H1 (cell line): ENCODE measurements around the gene DPYSL3. TPM values are rescaled to one million over a fixed set of nuclear protein-coding genes. Genes with fewer than 3 reads are reported as not detected.

Experiments used
- CTCF ChIA-PET: fragments of 300-600 bp; sonication (Branson Sonifier 250); formaldehyde crosslinking; loops from one replicate; lab custom pipeline; 2021; ENCODE audit not compliant: partially characterized antibody; lab: Charles Lee
- POLR2A ChIA-PET: fragments of 300-600 bp; sonication (Branson Sonifier 250); formaldehyde crosslinking; loops from one replicate; lab custom pipeline; 2021; ENCODE audit warnings: inconsistent platforms; ENCODE audit not compliant: partially characterized antibody; lab: Charles Lee
- DNase-seq, 2 experiments: peaks; one replicate each; pipeline versions ENCODE4 v3.0.0 to v3.0.0-alpha.2; 2010 to 2022; ENCODE audit warnings: low spot score in 2 of 2, low read depth in 1 of 2, mixed read lengths in 1 of 2
- FAIRE-seq: peaks from 2 replicates; lab custom pipeline; 2011; peaks lifted over from hg19 to GRCh38; lab: Jason Lieb, UNC
- H2AFZ ChIP-seq: 2 replicates; pipeline ENCODE4 v1.8.1; 2012; ENCODE audit warnings: low read length, inconsistent platforms
- H2AK5ac ChIP-seq: 2 replicates; pipeline ENCODE4 v1.6.1; 2013; ENCODE audit warnings: low read depth, low read length
- H2BK120ac ChIP-seq: replicated peaks from 2 replicates; pipeline ENCODE3; 2013; ENCODE audit warnings: low read depth, low read length, inconsistent platforms
- H2BK12ac ChIP-seq: 2 replicates; pipeline ENCODE4 v1.6.1; 2013; ENCODE audit warnings: low read depth, low read length
- H2BK15ac ChIP-seq: 2 replicates; pipeline ENCODE4 v1.6.1; 2013; ENCODE audit warnings: low read length
- H2BK20ac ChIP-seq: 2 replicates; pipeline ENCODE4 v1.6.1; 2013; ENCODE audit warnings: low read length
- H2BK5ac ChIP-seq: 2 replicates; pipeline ENCODE4 v1.6.1; 2013; ENCODE audit warnings: low read depth, low read length
- H3K14ac ChIP-seq: 2 replicates; pipeline ENCODE4 v1.6.1; 2013; ENCODE audit warnings: inconsistent platforms; ENCODE audit not compliant: insufficient read length
- H3K18ac ChIP-seq: 2 replicates; pipeline ENCODE4 v1.6.1; 2013; ENCODE audit warnings: low read length; ENCODE audit errors: extremely low read depth
- H3K23ac ChIP-seq: 2 replicates; pipeline ENCODE4 v1.6.1; 2013; ENCODE audit warnings: inconsistent platforms; ENCODE audit not compliant: insufficient read length
- H3K23me2 ChIP-seq: 2 replicates; pipeline ENCODE4 v1.6.1; 2013; ENCODE audit warnings: low read depth, low read length
- H3K27ac ChIP-seq: 2 replicates; pipeline ENCODE4 v1.6.1; 2011; ENCODE audit warnings: low read depth, low read length, inconsistent platforms
- H3K27me3 ChIP-seq, 4 experiments: replicated peaks in 1 of 4; 1 replicate in 1 of 4; 2 replicates in 3 of 4; pipeline versions ENCODE4 v1.6.1 to v1.8.1; 2011 to 2013; ENCODE audit warnings: low read length in 3 of 4, mild to moderate bottlenecking in 3 of 4, inconsistent platforms in 2 of 4, mixed read lengths in 2 of 4, moderate library complexity in 1 of 4; ENCODE audit not compliant: control insufficient read depth in 3 of 4, insufficient read depth in 3 of 4; ENCODE audit errors: extremely low read depth in 1 of 4
- H3K36me3 ChIP-seq, 4 experiments: 2 replicates each; pipeline versions ENCODE4 v1.6.1 to v1.8.1; 2011 to 2013; ENCODE audit warnings: mild to moderate bottlenecking in 4 of 4, low read length in 3 of 4, moderate library complexity in 2 of 4, control low read depth in 1 of 4, inconsistent platforms in 1 of 4; ENCODE audit not compliant: insufficient read depth in 4 of 4, control insufficient read depth in 2 of 4
- H3K4ac ChIP-seq: replicated peaks from 2 replicates; pipeline ENCODE3; 2013; ENCODE audit warnings: low read length, low read depth, mixed read lengths, inconsistent platforms; ENCODE audit not compliant: insufficient read length
- H3K4me1 ChIP-seq, 4 experiments: replicated peaks in 1 of 4; 1 replicate in 1 of 4; 2 replicates in 3 of 4; pipeline versions ENCODE4 v1.6.1 to v1.8.1; 2011 to 2013; ENCODE audit warnings: low read length in 3 of 4, inconsistent platforms in 2 of 4, mixed read lengths in 1 of 4; ENCODE audit not compliant: insufficient read depth in 4 of 4, control insufficient read depth in 3 of 4
- H3K4me2 ChIP-seq, 2 experiments: 2 replicates each; pipeline versions ENCODE4 v1.6.1 to v1.8.1; 2011 to 2013; ENCODE audit warnings: low read depth in 2 of 2, low read length in 2 of 2, control low read depth in 1 of 2, inconsistent platforms in 1 of 2, mild to moderate bottlenecking in 1 of 2; ENCODE audit not compliant: insufficient read depth in 1 of 2
- H3K4me3 ChIP-seq, 4 experiments: fragments of 200-600, 300-600 bp in 1 of 4; sonication (generic), shearing (Covaris generic), sonication (Bioruptor Twin) in 1 of 4; 2 replicates each; pipeline versions ENCODE4 v1.5.1 to v1.8.1; 2011 to 2016; ENCODE audit warnings: low read length in 4 of 4, low read depth in 3 of 4, control low read depth in 2 of 4, inconsistent platforms in 2 of 4, mild to moderate bottlenecking in 2 of 4, mixed read lengths in 1 of 4, moderate library complexity in 1 of 4; ENCODE audit not compliant: insufficient read depth in 2 of 4; ENCODE audit errors: extremely low read depth in 1 of 4
- H3K56ac ChIP-seq: replicated peaks from 2 replicates; pipeline ENCODE3; 2013; ENCODE audit warnings: low read depth, mild to moderate bottlenecking, mixed read lengths, low read length, inconsistent platforms; ENCODE audit not compliant: insufficient read length
- H3K79me1 ChIP-seq: 2 replicates; pipeline ENCODE4 v1.6.1; 2013; ENCODE audit warnings: low read depth, low read length, control low read depth
- H3K79me2 ChIP-seq, 2 experiments: 2 replicates each; pipeline versions ENCODE4 v1.6.1 to v1.8.1; 2012 to 2013; ENCODE audit warnings: low read length in 2 of 2, mild to moderate bottlenecking in 2 of 2, inconsistent platforms in 1 of 2; ENCODE audit not compliant: insufficient read depth in 2 of 2, control insufficient read depth in 1 of 2
- H3K9ac ChIP-seq, 4 experiments: replicated peaks in 1 of 4; 1 replicate in 1 of 4; 2 replicates in 3 of 4; pipeline versions ENCODE4 v1.6.1 to v1.8.1; 2011 to 2013; ENCODE audit warnings: low read depth in 3 of 4, low read length in 3 of 4, control low read depth in 2 of 4, mild to moderate bottlenecking in 2 of 4, moderate library complexity in 2 of 4, inconsistent platforms in 1 of 4; ENCODE audit errors: extremely low read depth in 1 of 4
- H3K9me3 ChIP-seq, 2 experiments: 2 replicates each; pipeline versions ENCODE4 v1.6.1 to v1.8.1; 2012 to 2013; ENCODE audit warnings: mild to moderate bottlenecking in 2 of 2, moderate library complexity in 2 of 2, control low read depth in 1 of 2, inconsistent platforms in 1 of 2, low read depth in 1 of 2, low read length in 1 of 2, mixed read lengths in 1 of 2; ENCODE audit not compliant: insufficient read depth in 2 of 2
- H4K20me1 ChIP-seq, 2 experiments: replicated peaks in 1 of 2; 2 replicates each; pipeline versions ENCODE3 to v1.8.1; 2011 to 2013; ENCODE audit warnings: inconsistent platforms in 2 of 2, low read length in 2 of 2, mild to moderate bottlenecking in 1 of 2; ENCODE audit not compliant: insufficient read depth in 2 of 2, control insufficient read depth in 1 of 2
- H4K5ac ChIP-seq: 2 replicates; pipeline ENCODE4 v1.6.1; 2013; ENCODE audit warnings: low read length, low read depth, mixed read lengths, inconsistent platforms; ENCODE audit not compliant: insufficient read length
- H4K8ac ChIP-seq: 2 replicates; pipeline ENCODE4 v1.8.0; 2013; ENCODE audit warnings: mild to moderate bottlenecking, moderate library complexity, low read length, inconsistent platforms; ENCODE audit not compliant: insufficient read depth; ENCODE audit errors: extremely low read depth
- H4K91ac ChIP-seq: replicated peaks from 2 replicates; pipeline ENCODE3; 2013; ENCODE audit warnings: low read length, mixed read lengths, inconsistent platforms; ENCODE audit not compliant: insufficient read length
- BACH1 ChIP-seq: IDR thresholded peaks from 2 replicates; pipeline ENCODE4 v1.6.1; 2012; ENCODE audit warnings: low read length, improper control_type of control experiment
- BRCA1 ChIP-seq: IDR thresholded peaks from 2 replicates; pipeline ENCODE4 v1.6.1; 2012; ENCODE audit warnings: low read depth, low read length, improper control_type of control experiment
- CEBPB ChIP-seq: IDR thresholded peaks from 2 replicates; pipeline ENCODE4 v1.6.1; 2012; ENCODE audit warnings: low read depth, low read length
- CREB1 ChIP-seq: IDR thresholded peaks from 2 replicates; pipeline ENCODE4 v1.6.1; 2012; ENCODE audit warnings: inconsistent platforms
- CTBP2 ChIP-seq: IDR thresholded peaks from 2 replicates; pipeline ENCODE4 v1.7.0; 2011; ENCODE audit warnings: borderline replicate concordance, mild to moderate bottlenecking, moderate library complexity, mixed read lengths, low read length; ENCODE audit not compliant: insufficient read depth, insufficient read length
- EP300 ChIP-seq, 2 experiments: IDR thresholded peaks; 1 replicate in 1 of 2; 2 replicates in 1 of 2; pipeline ENCODE4 v1.6.1; 2011 to 2012; ENCODE audit warnings: low read depth in 2 of 2, low read length in 2 of 2, mild to moderate bottlenecking in 2 of 2, borderline replicate concordance in 1 of 2, inconsistent platforms in 1 of 2, moderate library complexity in 1 of 2
- GTF2F1 ChIP-seq: IDR thresholded peaks from 2 replicates; pipeline ENCODE4 v1.6.1; 2012; ENCODE audit warnings: low read depth, low read length, improper control_type of control experiment, borderline replicate concordance
- JUN ChIP-seq: IDR thresholded peaks from 2 replicates; pipeline ENCODE4 v1.6.1; 2011; ENCODE audit warnings: low read depth, mild to moderate bottlenecking, improper control_type of control experiment, low read length
- KDM1A ChIP-seq: fragments of 200-600, 300-600 bp; sonication (generic); IDR thresholded peaks from 2 replicates; pipeline ENCODE4 v1.7.1; 2016; ENCODE audit warnings: mild to moderate bottlenecking, low read length, borderline replicate concordance
- POLR2A ChIP-seq, 2 experiments: IDR thresholded peaks; 1 replicate in 1 of 2; 2 replicates in 1 of 2; pipeline ENCODE4 v1.6.1; 2011; ENCODE audit warnings: low read depth in 2 of 2, low read length in 2 of 2, mild to moderate bottlenecking in 2 of 2; ENCODE audit errors: control extremely low read depth in 1 of 2
- SAP30 ChIP-seq: fragments of 300-600 bp; sonication (generic); IDR thresholded peaks from 2 replicates; pipeline ENCODE4 v1.7.1; 2012; ENCODE audit warnings: low read length, moderate library complexity, mild to moderate bottlenecking, inconsistent platforms; ENCODE audit not compliant: insufficient read depth, insufficient replicate concordance
- SP2 ChIP-seq: IDR thresholded peaks from 2 replicates; pipeline ENCODE4 v1.6.1; 2012; ENCODE audit warnings: mild to moderate bottlenecking, low read length, inconsistent platforms
- SRF ChIP-seq: IDR thresholded peaks from 2 replicates; pipeline ENCODE4 v1.6.1; 2011; ENCODE audit warnings: mild to moderate bottlenecking, low read depth, low read length, moderate library complexity
- WGBS, 2 experiments: shearing (Covaris generic) in 1 of 2; methylation state at CpG; one replicate each; pipeline versions ENCODE4 v1.1.6 to v1.1.7; 2013 to 2015; ENCODE audit warnings: low lambda C conversion rate in 2 of 2, mixed read lengths in 2 of 2, inconsistent platforms in 1 of 2, low coverage in 1 of 2, missing lambda C conversion rate in 1 of 2; ENCODE audit not compliant: insufficient replicate concordance in 2 of 2, insufficient coverage in 1 of 2, insufficient read length in 1 of 2; ENCODE audit errors: extremely low coverage in 1 of 2, missing lambda C conversion rate in 1 of 2; 5-methylcytosine and 5-hydroxymethylcytosine counted together
- polyA plus RNA-seq, 7 experiments: library from polyadenylated mRNA; depleted of rRNA in 3 of 7; stranded (reverse) in 5 of 7; unstranded in 2 of 7; fragments of >200 nt in 5 of 7; fragments of 200-250 nt in 2 of 7; gene quantifications; 1 replicate in 5 of 7; 2 replicates in 1 of 7; 4 replicates in 1 of 7; pipeline versions ENCODE4 v1.2.1 to v1.2.3, GENCODE V29; 2011 to 2013; ENCODE audit warnings: missing spikeins in 2 of 7, mixed read lengths in 2 of 7
- total RNA-seq: library from RNA; stranded (reverse); fragmentation: NEBNext Ultra II Directional; extraction: Animal tissue kit (Norgen Biotek cat#: 25700); gene quantifications from 2 replicates; pipeline ENCODE4 v1.2.1, GENCODE V29; 2021
- TF ChIP-seq, protein P1 (sequence below): IDR thresholded peaks from 2 replicates; pipeline ENCODE4 v1.6.1; 2012; ENCODE audit warnings: inconsistent platforms

Gene DPYSL3
- total and polyA plus RNA-seq, 2 of the 8 experiments (the other 6 are each of a cell fraction or from before 2014, with no cell fraction given) = 268 to 387 TPM

DNA sequence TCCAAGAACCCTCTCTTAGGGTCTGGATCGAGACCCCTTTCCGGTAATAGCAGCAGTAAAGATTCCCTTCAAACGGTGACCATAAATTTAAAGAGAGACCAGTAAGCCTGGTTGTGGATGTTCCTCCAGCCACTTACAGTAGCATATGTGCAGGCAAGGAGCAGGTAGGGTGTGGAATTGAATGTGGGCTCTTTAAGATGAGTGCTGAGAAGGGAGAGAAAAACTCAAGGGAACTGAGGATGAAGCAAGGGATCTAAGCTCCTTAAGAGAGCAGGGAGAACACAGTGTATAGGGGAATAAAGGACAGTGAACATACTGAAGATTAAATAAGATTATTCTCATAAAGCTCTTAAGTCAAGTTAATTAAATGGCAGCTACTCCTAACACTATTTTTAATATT lies 51.3 kb downstream of the DPYSL3 start:
- no peak overlapping the region for H3K4me2 ChIP-seq
- H3K9me3 ChIP-seq = no peaks in the 10 kb centered on the region; a peak in 1 of 4 replicates
- CTCF ChIA-PET = interaction anchor here (0.6 to 5.8 kb wide), 11 partner anchors 9 to 119 kb away, joined by 3 to 48 read pairs (median 4); no protein-coding TSS in a partner anchor
- no peak overlapping the region; the same call in 1 of the 2 replicates for H3K18ac ChIP-seq
- peaks cover 5% of the 10 kb centered on the region; the same call in 1 of the 2 replicates for H3K79me1 ChIP-seq
- no peaks in the 10 kb centered on the region for H4K20me1 ChIP-seq
- H3K23me2 ChIP-seq = 0 out of 2 replicates have a peak, but pooled peaks cover 2% of the 10 kb centered on the region
- peaks cover 3 to 78% of the 10 kb centered on the region in 2 experiments for H3K79me2 ChIP-seq
- no peak for TF ChIP-seq SAP30
- TF ChIP-seq POLR2A (IDR thresholded peaks at IDR 0.05; ENCODE audit: control extremely low read depth in 1 of 2, low read depth in 2 of 2, low read length in 2 of 2) = no peak
- no peak for TF ChIP-seq BACH1
- TF ChIP-seq, protein P1, sequence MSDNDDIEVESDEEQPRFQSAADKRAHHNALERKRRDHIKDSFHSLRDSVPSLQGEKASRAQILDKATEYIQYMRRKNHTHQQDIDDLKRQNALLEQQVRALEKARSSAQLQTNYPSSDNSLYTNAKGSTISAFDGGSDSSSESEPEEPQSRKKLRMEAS = no peak
- no peak for TF ChIP-seq KDM1A
- no peak for TF ChIP-seq BRCA1
- TF ChIP-seq CEBPB = no peak
- no peak for TF ChIP-seq SP2
- no peak for TF ChIP-seq CREB1
- TF ChIP-seq EP300 (IDR thresholded peaks at IDR 0.05; ENCODE audit: borderline replicate concordance in 1 of 2, low read depth in 2 of 2, low read length in 2 of 2) = no peak
- TF ChIP-seq CTBP2 = no peak
- no peak for TF ChIP-seq GTF2F1
- TF ChIP-seq SRF = no peak
- TF ChIP-seq JUN = no peak
- TF ChIP-seq, all 59 proteins: peak for 0
- Histone ChIP-seq H4K91ac (no peak overlapping the region), H3K56ac (no peak overlapping the region), H3K23ac (no peak overlapping the region), H4K8ac (no peak overlapping the region), H3K9ac (no peak overlapping the region), H4K5ac (no peak overlapping the region), H2BK20ac (no peak overlapping the region), H3K4me1 (peaks cover 3 to 22% (median 11%) of the 10 kb centered on the region in 4 experiments; a peak in 6 of 7 replicates), H2AFZ (no peak overlapping the region), H2AK5ac (no peak overlapping the region), H3K4ac (no peak overlapping the region), H3K4me3 (no peak overlapping the region), H2BK5ac (no peak overlapping the region), H2BK15ac (no peak overlapping the region), H3K27ac (no peak overlapping the region), H2BK12ac (no peak overlapping the region), H3K14ac (no peak overlapping the region), H2BK120ac (no peak overlapping the region), H3K36me3 (no peaks in the 10 kb centered on the region), H3K27me3 (no peaks in the 10 kb centered on the region)
- no peak for DNase-seq
- 96% methylated on average over 3 of the region's 3 CpGs; no CpG with 5 or more reads in 1 of the 2 experiments for WGBS, 2 experiments
- FAIRE-seq = no peak
- POLR2A ChIA-PET = interaction anchor here (1.0 kb wide), 1 partner anchor 100 kb away, joined by 4 read pairs; no protein-coding TSS in a partner anchor
